ENCODE results near the gene R3HDM1. TPM values are rescaled to one million over a fixed set of nuclear protein-coding genes. Genes with fewer than 3 reads are reported as not detected.

The R3HDM1 gene
- polyA plus RNA-seq, 1 donor from 2014 or later: 30.3 TPM

GRCh38 chr2:135685361-135685760 is 154.1 kb downstream of the R3HDM1 start (continued):
- TF ChIP-seq REST (IDR thresholded peaks at IDR 0.05; ENCODE audit: borderline replicate concordance) (no peak), MXI1 (conservative IDR thresholded peaks at IDR 0.05; ENCODE audit: poor library complexity, severe bottlenecking) (no peak), TAF1 (IDR thresholded peaks at IDR 0.05; ENCODE audit: low read depth) (no peak)

GRCh38 chr2:135688978-135689377 is 157.7 kb downstream of the R3HDM1 start:
- no peaks in the 10 kb centered on the region for H3K9me2 ChIP-seq (ENCODE audit: insufficient read depth, low read length)
- H3K9me3 ChIP-seq (ENCODE audit: low read length): no peaks in the 10 kb centered on the region
- no peaks in the 10 kb centered on the region for H3K79me2 ChIP-seq (replicated peaks; ENCODE audit: insufficient read depth, low read length)
- TF ChIP-seq SMC3 (conservative IDR thresholded peaks at IDR 0.05; ENCODE audit: poor library complexity) (no peak), EZH2 (IDR thresholded peaks at IDR 0.05; ENCODE audit: borderline replicate concordance, insufficient read depth, low read length, poor library complexity, severe bottlenecking) (no peak), POLR2AphosphoS5 (IDR thresholded peaks at IDR 0.05) (no peak), CTCF (IDR thresholded peaks at IDR 0.05; ENCODE audit: poor library complexity, severe bottlenecking) (no peak), EP300 (conservative IDR thresholded peaks at IDR 0.05; ENCODE audit: poor library complexity, severe bottlenecking) (no peak), MXI1 (conservative IDR thresholded peaks at IDR 0.05; ENCODE audit: poor library complexity, severe bottlenecking) (no peak), TAF1 (IDR thresholded peaks at IDR 0.05; ENCODE audit: low read depth) (no peak), RAD21 (conservative IDR thresholded peaks at IDR 0.05) (no peak), REST (IDR thresholded peaks at IDR 0.05; ENCODE audit: borderline replicate concordance) (no peak)
- no peaks in the 10 kb centered on the region for H4K20me1 ChIP-seq (ENCODE audit: insufficient read depth)
- no peak overlapping the region for H3K27ac ChIP-seq (ENCODE audit: low read length)
- H3K36me3 ChIP-seq (ENCODE audit: insufficient read depth, low read length): no peaks in the 10 kb centered on the region
- H3K9ac ChIP-seq (ENCODE audit: low read length): no peak overlapping the region
- H3K27me3 ChIP-seq (ENCODE audit: insufficient read depth, low read depth, low read length): no peaks in the 10 kb centered on the region
- no peak overlapping the region for H2AFZ ChIP-seq (ENCODE audit: low read depth, low read length)
- no peak overlapping the region for H3K4me3 ChIP-seq (ENCODE audit: low read length)
- H3F3A ChIP-seq (ENCODE audit: insufficient read depth, low read length, poor library complexity, severe bottlenecking): no peaks in the 10 kb centered on the region
- no peak overlapping the region for H3K4me2 ChIP-seq (ENCODE audit: low read length)
